Kidney (tissue), 14 donors: ENCODE data around the gene LGR5. TPM values are rescaled to one million over a fixed set of nuclear protein-coding genes. Genes with fewer than 3 reads are reported as not detected.

Source experiments
- DNase-seq, 5 donors: peaks; one replicate each; pipeline ENCODE4 v3.0.0-alpha.2; 2013 to 2020
- FAIRE-seq: peaks from 2 replicates; lab custom pipeline; 2012; peaks lifted over from hg19 to GRCh38; lab: Jason Lieb, UNC
- H3K27ac ChIP-seq, 2 donors: one replicate each; pipeline ENCODE4 v1.7.0; 2013; ENCODE audit warnings: low read depth in 2 of 2, low read length in 2 of 2, inconsistent platforms in 1 of 2
- H3K27me3 ChIP-seq: one replicate; pipeline ENCODE4 v1.7.1; 2013; ENCODE audit warnings: low read length, inconsistent platforms; ENCODE audit not compliant: control insufficient read depth, insufficient read depth
- H3K36me3 ChIP-seq, 3 donors: one replicate each; pipeline versions ENCODE4 v1.7.0 to v1.7.1; 2013; ENCODE audit warnings: low read length in 3 of 3, control low read depth in 1 of 3, inconsistent platforms in 1 of 3; ENCODE audit not compliant: insufficient read depth in 3 of 3, control insufficient read depth in 2 of 3
- H3K4me1 ChIP-seq, 3 donors: one replicate each; pipeline versions ENCODE4 v1.7.0 to v1.7.1; 2013; ENCODE audit warnings: low read length in 3 of 3, inconsistent platforms in 1 of 3, low read depth in 1 of 3; ENCODE audit not compliant: control insufficient read depth in 2 of 3, insufficient read depth in 2 of 3
- H3K4me3 ChIP-seq, 3 donors: one replicate each; pipeline versions ENCODE4 v1.7.0 to v1.8.1; 2013; ENCODE audit warnings: low read length in 3 of 3, control low read depth in 1 of 3, inconsistent platforms in 1 of 3
- H3K9ac ChIP-seq, 3 donors: one replicate each; pipeline versions ENCODE4 v1.7.0 to v1.7.1; 2013; ENCODE audit warnings: low read length in 3 of 3, control low read depth in 1 of 3, inconsistent platforms in 1 of 3
- H3K9me3 ChIP-seq, 3 donors: one replicate each; pipeline versions ENCODE4 v1.7.0 to v1.7.1; 2013; ENCODE audit warnings: low read length in 3 of 3, control low read depth in 1 of 3, inconsistent platforms in 1 of 3; ENCODE audit not compliant: control insufficient read depth in 2 of 3, insufficient read depth in 1 of 3
- CTCF ChIP-seq: IDR thresholded peaks from 3 replicates; pipeline ENCODE4 v1.5.1; 2012; ENCODE audit warnings: mild to moderate bottlenecking, moderate library complexity, borderline replicate concordance; ENCODE audit not compliant: insufficient read depth; ENCODE audit errors: extremely low read depth
- intact Hi-C: fragments of 100-400 bp; cut with DNase I; formaldehyde crosslinking; loops from one replicate; pipeline ENCODE4 v1.11.1; 2022
- polyA plus RNA-seq: library from polyadenylated mRNA; stranded (reverse); fragments of 350-450 nt; fragmentation: Illumina TruSeq; extraction: RNeasy Lipid Tissue Mini Kit (QIAGEN cat#74804); gene quantifications from one replicate; pipeline ENCODE4 v1.2.3, GENCODE V29; 2014; ENCODE audit warnings: low read depth, low replicate concordance; ENCODE audit not compliant: insufficient read depth
- total RNA-seq: library from RNA; stranded (reverse); fragmentation: NEBNext Ultra II Directional; extraction: Animal tissue kit (Norgen Biotek cat#: 25700); gene quantifications from one replicate; pipeline ENCODE4 v1.2.1, GENCODE V29; 2021
- donor health status: control.
- donor health status: control.
- donor health status: control.
- donor health status: control.
- donor health status: control.
- donor health status: DM: yes; HTN: yes; CAD: no.
- donor health status: Normal renal cell carcinoma (clear cell type).

The LGR5 gene
- total and polyA plus RNA-seq, 2 donors from 2014 or later, result 0.19 TPM; not detected in 1

GRCh38 chr12:71405884-71406283 is 33.7 kb upstream of the LGR5 start:
- H3K27me3 ChIP-seq, result no peaks in the 10 kb centered on the region
- H3K27ac ChIP-seq, result no peak overlapping the region
- H3K9me3 ChIP-seq, result no peaks in the 10 kb centered on the region
- TF ChIP-seq CTCF, result no peak
- intact Hi-C loops, result no loop called here
- H3K4me3 ChIP-seq, result no peak overlapping the region
- no peaks in the 10 kb centered on the region for H3K4me1 ChIP-seq
- no peak overlapping the region for H3K9ac ChIP-seq
- FAIRE-seq, result no peak
- no peak for DNase-seq
- H3K36me3 ChIP-seq, result no peaks in the 10 kb centered on the region

DNA sequence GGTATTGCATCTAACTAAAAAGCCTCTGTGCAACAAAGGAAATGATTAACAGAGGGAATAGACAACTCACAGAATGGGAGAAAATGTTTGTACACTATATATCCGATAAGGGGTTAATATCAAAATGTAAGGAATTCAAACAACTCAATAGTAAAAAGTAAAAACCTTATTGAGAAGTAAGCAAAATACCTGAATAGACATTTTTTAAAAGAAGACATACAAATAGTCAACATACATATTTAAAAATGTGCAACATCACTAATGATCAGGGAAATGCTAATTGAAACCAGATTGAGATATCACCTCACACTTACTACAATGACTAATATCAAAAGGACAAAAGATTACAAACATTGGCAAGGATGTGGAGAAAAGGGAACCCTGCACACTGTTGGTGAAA is 31.9 kb upstream of the LGR5 start:
- Histone ChIP-seq H3K36me3 (no peaks in the 10 kb centered on the region), H3K9me3 (no peaks in the 10 kb centered on the region), H3K27ac (no peak overlapping the region), H3K9ac (no peak overlapping the region), H3K27me3 (no peaks in the 10 kb centered on the region), H3K4me1 (no peaks in the 10 kb centered on the region), H3K4me3 (no peak overlapping the region)
- intact Hi-C loops, result no loop called here
- FAIRE-seq (no peak), DNase-seq (no peak)
- no peak for TF ChIP-seq CTCF

- intact Hi-C loops, result no loop called here
- no peaks in the 10 kb centered on the region for H3K36me3 ChIP-seq
- H3K4me3 ChIP-seq, result no peak overlapping the region
- no peaks in the 10 kb centered on the region for H3K27me3 ChIP-seq
- TF ChIP-seq CTCF, result no peak
- no peak overlapping the region for H3K9ac ChIP-seq
- DNase-seq, result no peak
- no peak overlapping the region for H3K27ac ChIP-seq
- H3K4me1 ChIP-seq, result no peaks in the 10 kb centered on the region
- no peak for FAIRE-seq
- no peaks in the 10 kb centered on the region for H3K9me3 ChIP-seq
Measured at GRCh38 chr12:71410844-71411243, 28.8 kb upstream of the LGR5 start.

DNA sequence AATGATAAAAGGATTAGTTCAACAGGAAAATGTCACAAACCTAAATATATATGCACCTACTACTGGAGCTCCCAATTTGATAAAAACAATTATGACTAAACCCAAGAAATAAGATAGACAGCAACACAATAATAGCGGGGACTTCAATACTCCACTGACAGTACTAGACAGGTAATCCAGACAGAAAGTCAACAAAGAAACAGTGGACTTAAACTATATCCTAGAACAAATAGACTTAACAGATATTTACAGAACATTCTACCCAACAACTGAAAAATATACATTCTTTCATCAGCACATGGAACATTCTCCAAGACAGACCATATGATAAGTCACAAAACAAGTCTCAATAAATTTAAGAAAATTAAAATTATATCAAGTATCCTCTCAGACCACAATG is 28.0 kb upstream of the LGR5 start:
- no peaks in the 10 kb centered on the region for H3K36me3 ChIP-seq
- no peaks in the 10 kb centered on the region for H3K9me3 ChIP-seq
- H3K27ac ChIP-seq, result no peak overlapping the region
- intact Hi-C loops, result no loop called here
- H3K4me3 ChIP-seq, result no peak overlapping the region
- no peaks in the 10 kb centered on the region for H3K27me3 ChIP-seq
- no peak for FAIRE-seq
- no peak for DNase-seq
- no peaks in the 10 kb centered on the region for H3K4me1 ChIP-seq
- no peak for TF ChIP-seq CTCF
- no peak overlapping the region for H3K9ac ChIP-seq
